HepG2 (cell line): ENCODE measurements around the gene JOSD1. TPM values are rescaled to one million over a fixed set of nuclear protein-coding genes. Genes with fewer than 3 reads are reported as not detected.

Source experiments
- ESRRA ChIP-seq: sonication (generic); formaldehyde crosslinking; IDR thresholded peaks from 2 replicates; pipeline ENCODE4 v1.5.1; 2020; ENCODE audit warnings: mild to moderate bottlenecking, low read depth, missing genetic modification reagents
- FLYWCH1 ChIP-seq: sonication (generic); formaldehyde crosslinking; IDR thresholded peaks from 2 replicates; pipeline ENCODE4 v1.8.1; 2023; ENCODE audit warnings: mild to moderate bottlenecking, missing genetic modification reagents
- GATAD2A ChIP-seq: IDR thresholded peaks from 2 replicates; pipeline ENCODE4 v1.6.1; 2016
- HDAC6 ChIP-seq: fragments of 200-600 bp; sonication (generic); IDR thresholded peaks from 2 replicates; pipeline ENCODE4 v1.7.0; 2017; ENCODE audit warnings: mild to moderate bottlenecking, antibody characterized with exemption, low read length, low read depth
- MTA3 ChIP-seq: sonication (generic); formaldehyde crosslinking; IDR thresholded peaks from 2 replicates; pipeline ENCODE4 v1.4.0; 2020; ENCODE audit warnings: missing genetic modification reagents
- NFATC3 ChIP-seq: sonication (generic); formaldehyde crosslinking; IDR thresholded peaks from 2 replicates; pipeline ENCODE4 v1.5.1; 2020; ENCODE audit warnings: mild to moderate bottlenecking, missing genetic modification reagents
- NFIC ChIP-seq: IDR thresholded peaks from 2 replicates; pipeline ENCODE4 v1.6.1; 2012; ENCODE audit warnings: mild to moderate bottlenecking, low read length, inconsistent platforms
- NFKB2 ChIP-seq: sonication (generic); formaldehyde crosslinking; IDR thresholded peaks from 2 replicates; pipeline ENCODE4 v1.4.0; 2020; ENCODE audit warnings: missing genetic modification reagents, borderline replicate concordance
- NR3C1 ChIP-seq: sonication (generic); formaldehyde crosslinking; IDR thresholded peaks from 2 replicates; pipeline ENCODE4 v1.4.0; 2020; ENCODE audit warnings: missing genetic modification reagents
- POLR2AphosphoS2 ChIP-seq: IDR thresholded peaks from 2 replicates; pipeline ENCODE4 v1.6.1; 2011; ENCODE audit warnings: low read depth, low read length, improper control_type of control experiment
- REXO4 ChIP-seq: sonication (generic); formaldehyde crosslinking; IDR thresholded peaks from 2 replicates; pipeline ENCODE4 v1.8.0; 2022; ENCODE audit warnings: missing genetic modification reagents, mild to moderate bottlenecking, borderline replicate concordance
- RFX3 ChIP-seq: IDR thresholded peaks from 2 replicates; pipeline ENCODE4 v1.6.1; 2016; ENCODE audit warnings: missing biosample characterization, missing genetic modification reagents
- SOX5 ChIP-seq: IDR thresholded peaks from 2 replicates; pipeline ENCODE4 v1.6.1; 2016; ENCODE audit warnings: borderline replicate concordance
- SUZ12 ChIP-seq: fragments of 150-350 bp; IDR thresholded peaks from 2 replicates; pipeline ENCODE4 v1.6.1; 2014; ENCODE audit warnings: low read depth, low read length
- YEATS2 ChIP-seq: sonication (generic); formaldehyde crosslinking; IDR thresholded peaks from 2 replicates; pipeline ENCODE4 v1.4.0; 2020; ENCODE audit warnings: missing genetic modification reagents, borderline replicate concordance
- ZMAT3 ChIP-seq: sonication (generic); formaldehyde crosslinking; conservative IDR thresholded peaks from 2 replicates; pipeline ENCODE4 v1.7.0; 2021; ENCODE audit warnings: missing genetic modification reagents
- ZNF296 ChIP-seq: sonication (generic); formaldehyde crosslinking; conservative IDR thresholded peaks from 2 replicates; pipeline ENCODE4 v1.5.0; 2020; ENCODE audit warnings: mild to moderate bottlenecking, missing genetic modification reagents
- polyA plus RNA-seq, 8 experiments: library from polyadenylated mRNA; depleted of rRNA in 3 of 8; stranded (reverse) in 7 of 8; unstranded in 1 of 8; fragments of >200 nt; fragmentation: Illumina TruSeq in 4 of 8; extraction: Trizol in 4 of 8; gene quantifications; 2 replicates each; pipeline versions ENCODE4 v1.2.1 to v1.2.3, GENCODE V29; 2011 to 2016; ENCODE audit warnings: low read depth in 4 of 8, missing spikeins in 1 of 8, mixed read lengths in 1 of 8; ENCODE audit not compliant: insufficient read depth in 1 of 8
- total RNA-seq, 5 experiments: library from RNA; depleted of rRNA; stranded (reverse); fragments of >200 nt; fragmentation: Illumina TruSeq; extraction: Trizol; gene quantifications; 2 replicates each; pipeline ENCODE4 v1.2.3, GENCODE V29; 2016; ENCODE audit warnings: low read depth in 1 of 5
- TF ChIP-seq, protein P1 (sequence below): sonication (generic); formaldehyde crosslinking; IDR thresholded peaks from 2 replicates; pipeline ENCODE4 v1.4.0; 2020; ENCODE audit warnings: missing genetic modification reagents; ENCODE audit errors: not compliant biosample characterization
- TF ChIP-seq, protein P2 (sequence below): sonication (generic); formaldehyde crosslinking; IDR thresholded peaks from 2 replicates; pipeline ENCODE4 v1.4.0; 2020; ENCODE audit warnings: missing genetic modification reagents, borderline replicate concordance
- TF ChIP-seq, protein P3 (sequence below): sonication (generic); formaldehyde crosslinking; IDR thresholded peaks from 2 replicates; pipeline ENCODE4 v1.4.0; 2020; ENCODE audit warnings: missing genetic modification reagents, borderline replicate concordance
- TF ChIP-seq, protein P4 (sequence below): sonication (generic); formaldehyde crosslinking; IDR thresholded peaks from 2 replicates; pipeline ENCODE4 v1.5.0; 2020; ENCODE audit warnings: missing genetic modification reagents

The JOSD1 gene
- total and polyA plus RNA-seq, 2 of the 13 experiments (the other 11 are each of a cell fraction or from before 2014, with no cell fraction given): 31.7 to 38.4 TPM

DNA sequence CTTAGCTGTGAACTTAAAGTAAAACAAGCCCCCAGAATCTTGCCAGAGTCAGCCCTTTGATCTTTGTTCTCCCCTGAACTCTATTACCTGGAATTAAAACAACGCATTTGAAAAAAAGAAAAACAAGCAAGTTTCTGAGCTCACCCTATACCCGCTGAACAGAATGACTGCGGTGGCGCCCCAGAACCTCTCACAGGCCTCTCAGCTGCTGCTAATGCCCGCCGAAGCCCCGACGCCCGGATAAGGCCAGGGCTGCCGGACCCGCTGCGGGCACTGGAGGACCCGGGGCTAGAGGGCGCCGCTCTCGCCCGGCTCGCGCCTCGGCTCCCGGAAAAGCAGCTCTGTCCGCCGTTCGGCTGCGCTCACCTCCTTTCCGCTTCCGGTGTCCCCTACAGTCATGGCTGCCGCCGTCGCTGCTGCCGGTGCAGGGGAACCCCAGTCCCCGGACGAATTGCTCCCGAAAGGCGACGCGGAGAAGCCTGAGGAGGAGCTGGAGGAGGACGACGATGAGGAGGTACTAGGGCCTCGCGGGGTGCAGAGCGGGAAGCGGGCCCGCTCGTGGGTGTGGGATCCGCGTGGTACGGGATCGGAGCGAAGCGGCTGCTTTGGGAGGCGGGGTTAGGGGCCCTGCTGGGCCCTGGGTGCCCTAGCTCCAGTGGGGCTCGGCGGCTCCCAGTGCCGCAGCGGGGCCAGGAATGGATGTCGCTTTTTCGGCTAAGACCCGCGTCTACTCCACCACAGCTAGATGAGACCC lies 19.0 kb downstream of the JOSD1 start, which contains the start of gene TOMM22 (continued):
- TF ChIP-seq ESRRA (CRISPR knock-in tag) (peak; percentile 82), REXO4 (no peak), ZNF296 (CRISPR knock-in tag) (no peak), NFKB2 (CRISPR knock-in tag) (peak; percentile 94), POLR2AphosphoS2 (no peak), NFIC (no peak), NFATC3 (CRISPR knock-in tag) (peak; percentile 81; the same call in 1 of the 2 replicates), FLYWCH1 (CRISPR knock-in tag) (no peak), YEATS2 (peak; percentile 97), HDAC6 (no peak), GATAD2A (CRISPR knock-in tag) (peak; percentile 72), NR3C1 (CRISPR knock-in tag) (no peak), SOX5 (CRISPR knock-in tag) (peak; percentile 68; the same call in 1 of the 2 replicates), ZMAT3 (CRISPR knock-in tag) (0 out of 2 replicates have a peak, but pooled peaks have one; percentile 70), RFX3 (CRISPR knock-in tag) (0 out of 2 replicates have a peak, but pooled peaks have one; percentile 21), SUZ12 (no peak), MTA3 (CRISPR knock-in tag) (no peak)
- TF ChIP-seq, protein P1, sequence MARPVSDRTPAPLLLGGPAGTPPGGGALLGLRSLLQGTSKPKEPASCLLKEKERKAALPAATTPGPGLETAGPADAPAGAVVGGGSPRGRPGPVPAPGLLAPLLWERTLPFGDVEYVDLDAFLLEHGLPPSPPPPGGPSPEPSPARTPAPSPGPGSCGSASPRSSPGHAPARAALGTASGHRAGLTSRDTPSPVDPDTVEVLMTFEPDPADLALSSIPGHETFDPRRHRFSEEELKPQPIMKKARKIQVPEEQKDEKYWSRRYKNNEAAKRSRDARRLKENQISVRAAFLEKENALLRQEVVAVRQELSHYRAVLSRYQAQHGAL (CRISPR knock-in tag): no peak
- TF ChIP-seq, protein P2, sequence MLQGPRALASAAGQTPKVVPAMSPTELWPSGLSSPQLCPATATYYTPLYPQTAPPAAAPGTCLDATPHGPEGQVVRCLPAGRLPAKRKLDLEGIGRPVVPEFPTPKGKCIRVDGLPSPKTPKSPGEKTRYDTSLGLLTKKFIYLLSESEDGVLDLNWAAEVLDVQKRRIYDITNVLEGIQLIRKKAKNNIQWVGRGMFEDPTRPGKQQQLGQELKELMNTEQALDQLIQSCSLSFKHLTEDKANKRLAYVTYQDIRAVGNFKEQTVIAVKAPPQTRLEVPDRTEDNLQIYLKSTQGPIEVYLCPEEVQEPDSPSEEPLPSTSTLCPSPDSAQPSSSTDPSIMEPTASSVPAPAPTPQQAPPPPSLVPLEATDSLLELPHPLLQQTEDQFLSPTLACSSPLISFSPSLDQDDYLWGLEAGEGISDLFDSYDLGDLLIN (CRISPR knock-in tag): no peak
- TF ChIP-seq, protein P3, sequence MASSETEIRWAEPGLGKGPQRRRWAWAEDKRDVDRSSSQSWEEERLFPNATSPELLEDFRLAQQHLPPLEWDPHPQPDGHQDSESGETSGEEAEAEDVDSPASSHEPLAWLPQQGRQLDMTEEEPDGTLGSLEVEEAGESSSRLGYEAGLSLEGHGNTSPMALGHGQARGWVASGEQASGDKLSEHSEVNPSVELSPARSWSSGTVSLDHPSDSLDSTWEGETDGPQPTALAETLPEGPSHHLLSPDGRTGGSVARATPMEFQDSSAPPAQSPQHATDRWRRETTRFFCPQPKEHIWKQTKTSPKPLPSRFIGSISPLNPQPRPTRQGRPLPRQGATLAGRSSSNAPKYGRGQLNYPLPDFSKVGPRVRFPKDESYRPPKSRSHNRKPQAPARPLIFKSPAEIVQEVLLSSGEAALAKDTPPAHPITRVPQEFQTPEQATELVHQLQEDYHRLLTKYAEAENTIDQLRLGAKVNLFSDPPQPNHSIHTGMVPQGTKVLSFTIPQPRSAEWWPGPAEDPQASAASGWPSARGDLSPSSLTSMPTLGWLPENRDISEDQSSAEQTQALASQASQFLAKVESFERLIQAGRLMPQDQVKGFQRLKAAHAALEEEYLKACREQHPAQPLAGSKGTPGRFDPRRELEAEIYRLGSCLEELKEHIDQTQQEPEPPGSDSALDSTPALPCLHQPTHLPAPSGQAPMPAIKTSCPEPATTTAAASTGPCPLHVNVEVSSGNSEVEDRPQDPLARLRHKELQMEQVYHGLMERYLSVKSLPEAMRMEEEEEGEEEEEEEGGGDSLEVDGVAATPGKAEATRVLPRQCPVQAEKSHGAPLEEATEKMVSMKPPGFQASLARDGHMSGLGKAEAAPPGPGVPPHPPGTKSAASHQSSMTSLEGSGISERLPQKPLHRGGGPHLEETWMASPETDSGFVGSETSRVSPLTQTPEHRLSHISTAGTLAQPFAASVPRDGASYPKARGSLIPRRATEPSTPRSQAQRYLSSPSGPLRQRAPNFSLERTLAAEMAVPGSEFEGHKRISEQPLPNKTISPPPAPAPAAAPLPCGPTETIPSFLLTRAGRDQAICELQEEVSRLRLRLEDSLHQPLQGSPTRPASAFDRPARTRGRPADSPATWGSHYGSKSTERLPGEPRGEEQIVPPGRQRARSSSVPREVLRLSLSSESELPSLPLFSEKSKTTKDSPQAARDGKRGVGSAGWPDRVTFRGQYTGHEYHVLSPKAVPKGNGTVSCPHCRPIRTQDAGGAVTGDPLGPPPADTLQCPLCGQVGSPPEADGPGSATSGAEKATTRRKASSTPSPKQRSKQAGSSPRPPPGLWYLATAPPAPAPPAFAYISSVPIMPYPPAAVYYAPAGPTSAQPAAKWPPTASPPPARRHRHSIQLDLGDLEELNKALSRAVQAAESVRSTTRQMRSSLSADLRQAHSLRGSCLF (CRISPR knock-in tag): peak; percentile 75; the same call in 1 of the 2 replicates
- TF ChIP-seq, protein P4, sequence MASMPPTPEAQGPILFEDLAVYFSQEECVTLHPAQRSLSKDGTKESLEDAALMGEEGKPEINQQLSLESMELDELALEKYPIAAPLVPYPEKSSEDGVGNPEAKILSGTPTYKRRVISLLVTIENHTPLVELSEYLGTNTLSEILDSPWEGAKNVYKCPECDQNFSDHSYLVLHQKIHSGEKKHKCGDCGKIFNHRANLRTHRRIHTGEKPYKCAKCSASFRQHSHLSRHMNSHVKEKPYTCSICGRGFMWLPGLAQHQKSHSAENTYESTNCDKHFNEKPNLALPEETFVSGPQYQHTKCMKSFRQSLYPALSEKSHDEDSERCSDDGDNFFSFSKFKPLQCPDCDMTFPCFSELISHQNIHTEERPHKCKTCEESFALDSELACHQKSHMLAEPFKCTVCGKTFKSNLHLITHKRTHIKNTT (CRISPR knock-in tag): no peak
